ENCODE results near the gene TACC2. TPM values are rescaled to one million over a fixed set of nuclear protein-coding genes. Genes with fewer than 3 reads are reported as not detected.

The TACC2 gene
- total RNA-seq, 4 donors from 2014 or later: 191 to 400 (median 261) TPM

DNA sequence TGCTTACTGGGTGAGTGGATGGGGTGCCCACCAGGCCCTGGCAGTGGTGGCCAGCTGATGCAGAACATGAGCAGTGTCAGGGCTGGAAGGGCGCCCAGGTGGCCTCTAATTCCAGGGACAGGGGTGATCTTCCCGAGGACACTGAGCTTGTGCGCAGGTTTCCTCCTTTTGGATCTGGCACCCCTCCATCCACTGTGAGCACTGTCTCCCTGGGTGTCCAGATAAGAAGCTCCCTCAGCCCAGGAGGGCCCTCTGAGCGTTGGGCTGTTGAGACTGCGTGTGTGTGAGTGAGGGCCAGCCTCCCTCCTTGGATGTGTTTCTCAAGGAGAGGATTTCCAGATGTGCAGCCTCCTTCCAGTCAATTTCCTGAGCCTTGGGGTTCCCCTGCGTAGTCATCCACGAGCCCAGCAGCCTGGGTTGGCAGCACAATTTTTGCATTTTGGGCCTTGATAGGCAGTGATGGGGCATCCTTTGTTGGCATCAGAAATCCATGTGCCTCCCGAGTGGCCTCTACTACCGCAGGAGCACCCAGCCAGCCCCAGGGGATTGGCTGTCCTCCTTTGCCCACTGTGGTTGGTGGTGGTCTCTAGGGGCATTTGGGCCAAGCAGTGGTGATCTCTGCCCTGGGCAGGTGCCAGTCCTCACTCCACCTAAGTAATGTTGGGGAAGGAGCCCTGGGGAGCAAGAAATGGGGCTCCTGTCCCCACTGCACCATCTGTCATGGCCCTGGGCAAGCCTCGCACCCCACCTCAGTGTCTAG is 261.2 kb downstream of the TACC2 start:
- WGBS, 2 donors: 73 to 89% methylated on average over 9 to 10 of the region's 10 CpGs
- DNase-seq (ENCODE audit: low spot score in 2 of 2): peak in 1 of 2 donors; percentile 69
- no peak for TF ChIP-seq POLR2A (IDR thresholded peaks at IDR 0.05)
- TF ChIP-seq CTCF (IDR thresholded peaks at IDR 0.05): no peak
- intact Hi-C loops (cut with DNase I; ENCODE audit: low total_unique reads): no loop called here
- H3K4me3 ChIP-seq (ENCODE audit: low read depth, poor library complexity, severe bottlenecking): no peak overlapping the region

DNA sequence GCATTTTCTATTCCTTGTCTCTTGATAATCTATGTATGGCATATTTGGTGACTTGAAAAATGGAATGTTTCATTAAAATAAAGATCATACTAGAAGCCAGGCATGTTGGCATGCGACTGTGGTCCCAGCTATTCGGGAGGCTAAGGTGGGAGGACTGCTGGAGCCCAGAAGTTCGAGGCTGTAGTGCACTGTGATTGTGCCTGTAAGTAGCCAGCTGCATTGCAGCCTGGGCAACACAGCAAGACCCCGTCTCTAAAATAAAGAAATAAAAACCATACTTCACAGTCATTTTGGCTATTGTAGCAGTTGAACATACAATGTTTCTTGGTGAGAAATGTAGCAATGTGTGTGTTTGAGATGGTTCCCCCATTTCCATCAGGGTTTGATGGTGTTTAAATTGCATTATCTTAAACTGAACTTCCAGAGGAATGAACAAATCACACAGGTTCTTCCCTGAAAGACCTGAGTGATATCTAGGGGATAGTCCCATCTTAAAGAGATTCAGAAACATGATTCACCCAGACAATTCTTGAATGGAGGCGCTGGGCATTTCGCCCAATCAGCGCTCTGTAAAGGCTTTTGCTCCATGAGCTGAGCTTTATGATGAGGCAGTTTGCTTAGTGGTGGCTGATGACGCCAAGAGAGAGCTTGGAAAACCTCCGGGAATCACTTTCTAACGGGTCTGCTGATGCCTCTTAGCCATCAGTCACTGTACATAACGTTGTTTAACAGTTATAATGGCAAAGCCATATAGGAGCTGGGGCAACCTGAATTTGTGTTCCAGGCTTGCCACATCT is 262.7 kb downstream of the TACC2 start:
- peak in 1 of 2 donors; percentile 45 for DNase-seq (ENCODE audit: low spot score in 2 of 2)
- WGBS, 2 donors: 86 to 89% methylated on average over 11 of the region's 11 CpGs
- intact Hi-C loops (cut with DNase I; ENCODE audit: low total_unique reads): no loop called here
- TF ChIP-seq CTCF (IDR thresholded peaks at IDR 0.05) (no peak), POLR2A (IDR thresholded peaks at IDR 0.05) (no peak)
- H3K4me3 ChIP-seq (ENCODE audit: low read depth, poor library complexity, severe bottlenecking): no peak overlapping the region

GRCh38 chr10:122252805-122253204 is 263.8 kb downstream of the TACC2 start:
- peak in 1 of 2 donors; percentile 60 for DNase-seq (ENCODE audit: low spot score in 2 of 2)
- intact Hi-C loops (cut with DNase I; ENCODE audit: low total_unique reads): no loop called here
- H3K4me3 ChIP-seq (ENCODE audit: low read depth, poor library complexity, severe bottlenecking): no peak overlapping the region
- TF ChIP-seq CTCF (IDR thresholded peaks at IDR 0.05) (no peak), POLR2A (IDR thresholded peaks at IDR 0.05) (no peak)
- WGBS, 2 donors: 65 to 69% methylated on average over 3 of the region's 3 CpGs

- 95 to 96% methylated on average over 2 of the region's 2 CpGs for WGBS, 2 donors
- no peak overlapping the region for H3K4me3 ChIP-seq (ENCODE audit: low read depth, poor library complexity, severe bottlenecking)
- no peak for DNase-seq (ENCODE audit: low spot score in 2 of 2)
- no peak for TF ChIP-seq CTCF (IDR thresholded peaks at IDR 0.05)
- TF ChIP-seq POLR2A (IDR thresholded peaks at IDR 0.05): no peak
- intact Hi-C loops (cut with DNase I; ENCODE audit: low total_unique reads): no loop called here
Measured at GRCh38 chr10:122253605-122254004, 264.6 kb downstream of the TACC2 start.

DNA sequence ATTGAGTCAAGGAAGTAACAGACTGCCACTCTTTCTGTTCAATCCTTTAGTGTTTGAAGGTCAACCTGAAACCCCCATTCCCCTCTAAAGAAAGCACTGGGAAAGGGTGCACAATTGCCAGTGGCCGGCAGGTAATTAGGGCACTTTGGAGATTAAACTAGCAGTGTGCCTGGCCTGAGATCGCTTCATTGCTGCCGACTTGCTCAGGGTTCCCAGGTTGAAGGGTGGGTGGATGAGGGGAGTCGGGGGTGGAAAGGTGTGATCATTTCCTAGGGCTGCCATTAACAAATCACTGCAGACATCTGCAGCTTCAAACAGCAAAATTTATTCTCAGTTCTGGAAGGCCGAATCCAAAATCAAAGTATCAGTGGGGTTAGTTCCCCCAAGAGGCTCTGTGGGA is 265.9 kb downstream of the TACC2 start:
- 85 to 90% methylated on average over 5 of the region's 5 CpGs for WGBS, 2 donors
- intact Hi-C loops (cut with DNase I; ENCODE audit: low total_unique reads): no loop called here
- H3K4me3 ChIP-seq (ENCODE audit: low read depth, poor library complexity, severe bottlenecking): no peak overlapping the region
- TF ChIP-seq POLR2A (IDR thresholded peaks at IDR 0.05): no peak
- TF ChIP-seq CTCF (IDR thresholded peaks at IDR 0.05): no peak
- no peak for DNase-seq (ENCODE audit: low spot score in 2 of 2)

Data from lower leg skin (tissue), 4 donors.